HEK293 (cell line): ENCODE results near the gene ABR.

Experiments
- ZBTB21 ChIP-seq: fragments of 450-650 bp; formaldehyde crosslinking; IDR thresholded peaks from 2 replicates; pipeline ENCODE4 v1.5.1; 2017; ENCODE audit warnings: missing biosample characterization, missing genetic modification characterization
- ZNF133 ChIP-seq: fragments of 450-650 bp; formaldehyde crosslinking; IDR thresholded peaks from 2 replicates; pipeline ENCODE4 v1.5.1; 2016; ENCODE audit warnings: missing biosample characterization, missing genetic modification characterization
- ZNF274 ChIP-seq, 2 experiments: fragments of 200-500 bp in 1 of 2; fragments of 450-650 bp in 1 of 2; sonication (Bioruptor generic) in 1 of 2; formaldehyde crosslinking in 1 of 2; IDR thresholded peaks; 2 replicates each; pipeline versions ENCODE4 v1.5.1 to v1.6.1; 2014 to 2016; ENCODE audit warnings: borderline replicate concordance in 1 of 2, inconsistent platforms in 1 of 2, low read length in 1 of 2, missing biosample characterization in 1 of 2, missing genetic modification characterization in 1 of 2
- ZNF302 ChIP-seq: fragments of 450-650 bp; formaldehyde crosslinking; IDR thresholded peaks from 2 replicates; pipeline ENCODE4 v1.5.1; 2016; ENCODE audit warnings: missing biosample characterization, missing genetic modification characterization, low read depth
- ZNF354C ChIP-seq: fragments of 450-650 bp; formaldehyde crosslinking; IDR thresholded peaks from 2 replicates; pipeline ENCODE4 v1.5.1; 2016; ENCODE audit warnings: missing biosample characterization, missing genetic modification characterization, low read depth, borderline replicate concordance
- ZNF510 ChIP-seq: fragments of 450-650 bp; formaldehyde crosslinking; IDR thresholded peaks from 2 replicates; pipeline ENCODE4 v1.5.1; 2018; ENCODE audit warnings: mild to moderate bottlenecking, missing genetic modification characterization, missing biosample characterization; ENCODE audit not compliant: insufficient replicate concordance
- ZNF555 ChIP-seq: fragments of 450-650 bp; formaldehyde crosslinking; conservative IDR thresholded peaks from 2 replicates; pipeline ENCODE4 v1.5.1; 2017; ENCODE audit warnings: missing biosample characterization, mild to moderate bottlenecking, missing genetic modification characterization, inconsistent platforms
- ZNF629 ChIP-seq: fragments of 450-650 bp; formaldehyde crosslinking; IDR thresholded peaks from 2 replicates; pipeline ENCODE4 v1.5.1; 2017; ENCODE audit warnings: missing biosample characterization, missing genetic modification characterization
- ZNF776 ChIP-seq: fragments of 450-650 bp; formaldehyde crosslinking; IDR thresholded peaks from 2 replicates; pipeline ENCODE4 v1.5.0; 2017; ENCODE audit warnings: missing biosample characterization, missing genetic modification characterization, borderline replicate concordance
- TF ChIP-seq, protein P1 (sequence below): fragments of 450-650 bp; formaldehyde crosslinking; IDR thresholded peaks from 2 replicates; pipeline ENCODE4 v1.5.1; 2016; ENCODE audit warnings: missing biosample characterization, missing genetic modification characterization
- TF ChIP-seq, protein P2 (sequence below): fragments of 450-650 bp; formaldehyde crosslinking; IDR thresholded peaks from 2 replicates; pipeline ENCODE4 v1.5.1; 2016; ENCODE audit warnings: missing biosample characterization, missing genetic modification characterization, borderline replicate concordance
- TF ChIP-seq, protein P3 (sequence below): fragments of 450-650 bp; formaldehyde crosslinking; optimal IDR thresholded peaks from 2 replicates; pipeline ENCODE3; 2016; ENCODE audit warnings: missing biosample characterization, mild to moderate bottlenecking, missing genetic modification characterization

DNA sequence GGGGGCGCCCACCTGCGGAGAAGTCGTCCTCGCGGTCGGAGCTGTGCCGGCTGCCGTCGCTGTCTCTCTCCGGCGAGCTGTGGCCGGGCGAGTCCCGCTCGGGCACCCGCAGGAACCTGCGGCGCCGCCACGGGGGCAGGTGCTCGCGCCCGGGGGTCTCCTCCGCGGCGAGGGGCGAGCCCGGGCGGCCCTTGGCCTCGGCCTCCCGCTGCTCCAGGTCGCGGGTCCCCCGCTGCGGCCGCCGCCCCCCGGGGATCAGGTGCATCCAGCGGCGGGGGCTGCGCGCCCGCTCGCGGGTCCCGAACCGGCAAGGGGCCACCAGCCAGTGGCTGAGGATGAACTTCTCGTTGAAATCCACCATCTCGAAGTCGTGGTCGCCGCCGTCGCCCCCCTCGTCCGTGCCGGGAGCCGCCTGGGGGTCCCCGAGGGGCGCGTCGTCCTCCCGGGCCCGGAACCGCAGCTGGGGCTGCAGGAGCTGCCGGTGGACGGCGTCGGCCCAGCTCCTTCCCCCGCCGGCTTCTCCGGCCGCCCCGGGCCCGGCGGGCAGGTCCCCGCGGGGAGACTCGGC lies 49.1 kb upstream of the ABR start:
- TF ChIP-seq, protein P1, sequence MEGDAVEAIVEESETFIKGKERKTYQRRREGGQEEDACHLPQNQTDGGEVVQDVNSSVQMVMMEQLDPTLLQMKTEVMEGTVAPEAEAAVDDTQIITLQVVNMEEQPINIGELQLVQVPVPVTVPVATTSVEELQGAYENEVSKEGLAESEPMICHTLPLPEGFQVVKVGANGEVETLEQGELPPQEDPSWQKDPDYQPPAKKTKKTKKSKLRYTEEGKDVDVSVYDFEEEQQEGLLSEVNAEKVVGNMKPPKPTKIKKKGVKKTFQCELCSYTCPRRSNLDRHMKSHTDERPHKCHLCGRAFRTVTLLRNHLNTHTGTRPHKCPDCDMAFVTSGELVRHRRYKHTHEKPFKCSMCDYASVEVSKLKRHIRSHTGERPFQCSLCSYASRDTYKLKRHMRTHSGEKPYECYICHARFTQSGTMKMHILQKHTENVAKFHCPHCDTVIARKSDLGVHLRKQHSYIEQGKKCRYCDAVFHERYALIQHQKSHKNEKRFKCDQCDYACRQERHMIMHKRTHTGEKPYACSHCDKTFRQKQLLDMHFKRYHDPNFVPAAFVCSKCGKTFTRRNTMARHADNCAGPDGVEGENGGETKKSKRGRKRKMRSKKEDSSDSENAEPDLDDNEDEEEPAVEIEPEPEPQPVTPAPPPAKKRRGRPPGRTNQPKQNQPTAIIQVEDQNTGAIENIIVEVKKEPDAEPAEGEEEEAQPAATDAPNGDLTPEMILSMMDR (tag by site-specific recombination), result no peak
- TF ChIP-seq ZNF629 (tag by site-specific recombination), result no peak
- TF ChIP-seq, protein P2, sequence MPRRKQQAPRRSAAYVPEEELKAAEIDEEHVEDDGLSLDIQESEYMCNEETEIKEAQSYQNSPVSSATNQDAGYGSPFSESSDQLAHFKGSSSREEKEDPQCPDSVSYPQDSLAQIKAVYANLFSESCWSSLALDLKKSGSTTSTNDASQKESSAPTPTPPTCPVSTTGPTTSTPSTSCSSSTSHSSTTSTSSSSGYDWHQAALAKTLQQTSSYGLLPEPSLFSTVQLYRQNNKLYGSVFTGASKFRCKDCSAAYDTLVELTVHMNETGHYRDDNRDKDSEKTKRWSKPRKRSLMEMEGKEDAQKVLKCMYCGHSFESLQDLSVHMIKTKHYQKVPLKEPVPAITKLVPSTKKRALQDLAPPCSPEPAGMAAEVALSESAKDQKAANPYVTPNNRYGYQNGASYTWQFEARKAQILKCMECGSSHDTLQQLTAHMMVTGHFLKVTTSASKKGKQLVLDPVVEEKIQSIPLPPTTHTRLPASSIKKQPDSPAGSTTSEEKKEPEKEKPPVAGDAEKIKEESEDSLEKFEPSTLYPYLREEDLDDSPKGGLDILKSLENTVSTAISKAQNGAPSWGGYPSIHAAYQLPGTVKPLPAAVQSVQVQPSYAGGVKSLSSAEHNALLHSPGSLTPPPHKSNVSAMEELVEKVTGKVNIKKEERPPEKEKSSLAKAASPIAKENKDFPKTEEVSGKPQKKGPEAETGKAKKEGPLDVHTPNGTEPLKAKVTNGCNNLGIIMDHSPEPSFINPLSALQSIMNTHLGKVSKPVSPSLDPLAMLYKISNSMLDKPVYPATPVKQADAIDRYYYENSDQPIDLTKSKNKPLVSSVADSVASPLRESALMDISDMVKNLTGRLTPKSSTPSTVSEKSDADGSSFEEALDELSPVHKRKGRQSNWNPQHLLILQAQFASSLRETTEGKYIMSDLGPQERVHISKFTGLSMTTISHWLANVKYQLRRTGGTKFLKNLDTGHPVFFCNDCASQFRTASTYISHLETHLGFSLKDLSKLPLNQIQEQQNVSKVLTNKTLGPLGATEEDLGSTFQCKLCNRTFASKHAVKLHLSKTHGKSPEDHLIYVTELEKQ (tag by site-specific recombination), result no peak
- TF ChIP-seq ZNF133 (tag by site-specific recombination), result no peak
- TF ChIP-seq ZNF274 (IDR thresholded peaks at IDR 0.05; ENCODE audit: low read length), result no peak
- no peak for TF ChIP-seq ZNF274 (tag by site-specific recombination; IDR thresholded peaks at IDR 0.05; ENCODE audit: borderline replicate concordance)
- TF ChIP-seq, protein P3, sequence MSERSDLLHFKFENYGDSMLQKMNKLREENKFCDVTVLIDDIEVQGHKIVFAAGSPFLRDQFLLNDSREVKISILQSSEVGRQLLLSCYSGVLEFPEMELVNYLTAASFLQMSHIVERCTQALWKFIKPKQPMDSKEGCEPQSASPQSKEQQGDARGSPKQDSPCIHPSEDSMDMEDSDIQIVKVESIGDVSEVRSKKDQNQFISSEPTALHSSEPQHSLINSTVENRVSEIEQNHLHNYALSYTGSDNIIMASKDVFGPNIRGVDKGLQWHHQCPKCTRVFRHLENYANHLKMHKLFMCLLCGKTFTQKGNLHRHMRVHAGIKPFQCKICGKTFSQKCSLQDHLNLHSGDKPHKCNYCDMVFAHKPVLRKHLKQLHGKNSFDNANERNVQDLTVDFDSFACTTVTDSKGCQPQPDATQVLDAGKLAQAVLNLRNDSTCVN (tag by site-specific recombination), result no peak
- no peak for TF ChIP-seq ZNF510
- TF ChIP-seq ZNF776, result no peak
- TF ChIP-seq ZNF555, result no peak
- TF ChIP-seq ZNF354C (tag by site-specific recombination), result no peak
- TF ChIP-seq ZNF302, result no peak
- TF ChIP-seq ZBTB21, result no peak
